ENCODE results near the gene PHACTR2. TPM values are rescaled to one million over a fixed set of nuclear protein-coding genes. Genes with fewer than 3 reads are reported as not detected.

The PHACTR2 gene
- total RNA-seq, 1 experiment from 2014 or later, result 27.6 TPM

DNA sequence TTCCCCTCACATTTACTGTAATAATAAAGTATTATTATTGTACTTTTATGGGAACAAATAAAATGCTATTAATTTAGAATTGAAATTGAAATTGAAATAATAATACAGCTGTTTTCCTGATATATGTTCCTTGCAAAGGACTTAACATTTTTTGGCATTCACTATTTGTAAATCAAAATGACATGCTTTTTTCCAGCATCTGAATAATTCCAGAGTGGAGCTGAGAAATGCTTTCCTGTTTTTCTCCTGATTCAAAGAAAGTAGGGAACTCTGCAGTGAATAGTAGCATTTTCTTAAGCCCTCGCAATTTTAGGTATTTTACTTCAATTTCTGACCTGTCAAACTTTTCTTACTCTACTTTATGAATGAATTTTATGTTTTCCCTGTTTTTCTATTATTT, 72.1 kb downstream of the PHACTR2 start (continued):
- no peak for TF ChIP-seq YY1 (IDR thresholded peaks at IDR 0.05; ENCODE audit: extremely low read depth, insufficient replicate concordance, low read depth, low read length)

DNA sequence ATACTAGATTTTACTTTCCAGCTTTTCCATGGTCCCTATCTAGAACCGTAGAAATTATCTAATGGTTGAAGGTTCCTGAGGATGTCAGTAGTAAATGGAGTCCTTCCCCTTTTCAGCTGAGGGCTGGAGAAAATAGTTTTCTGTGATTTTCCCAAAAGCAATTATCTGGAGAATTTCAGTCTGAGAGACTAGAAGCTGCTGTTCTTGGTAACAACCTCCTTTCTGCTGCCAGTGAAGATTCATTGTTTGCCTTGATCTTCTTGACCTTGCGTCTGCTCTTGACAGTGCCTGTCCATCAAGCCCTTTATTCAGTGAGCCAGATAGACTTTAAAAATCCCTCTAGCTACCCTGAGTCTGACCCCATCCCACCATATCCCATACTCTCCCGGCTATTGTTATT, 73.1 kb downstream of the PHACTR2 start:
- Histone ChIP-seq H3K27ac (ENCODE audit: low read depth, low read length) (no peak overlapping the region), H4K20me1 (ENCODE audit: insufficient read depth) (no peaks in the 10 kb centered on the region), H3K27me3 (ENCODE audit: insufficient read depth, low read length) (no peaks in the 10 kb centered on the region), H3K9ac (ENCODE audit: low read length) (no peak overlapping the region), H3K9me2 (ENCODE audit: insufficient read depth) (no peaks in the 10 kb centered on the region), H3K4me1 (ENCODE audit: control insufficient read depth in 1 of 2, insufficient read depth in 2 of 2, low read length in 2 of 2) (peaks cover 2 to 13% of the 10 kb centered on the region in 2 experiments), H3K36me3 (ENCODE audit: control insufficient read depth in 1 of 2, insufficient read depth in 2 of 2, low read length in 2 of 2) (no peaks in the 10 kb centered on the region), H3K4me3 (replicated peaks in 1 of 2; ENCODE audit: low read depth in 1 of 2, low read length in 2 of 2) (no peak overlapping the region), H3K79me2 (ENCODE audit: insufficient read depth, low read length) (no peaks in the 10 kb centered on the region), H3K9me3 (ENCODE audit: control insufficient read depth in 1 of 2, insufficient read depth in 1 of 2, low read depth in 1 of 2, low read length in 2 of 2) (no peaks in the 10 kb centered on the region), H3K4me2 (ENCODE audit: low read length) (no peak overlapping the region), H2AFZ (ENCODE audit: low read depth, low read length, poor library complexity, severe bottlenecking) (no peak overlapping the region)
- POLR2A ChIA-PET, result no interaction called here
- TF ChIP-seq JUND (IDR thresholded peaks at IDR 0.05), result no peak
- CTCF ChIA-PET, result no interaction called here
- intact Hi-C loops (cut with micrococcal nuclease), result no loop called here
- no peak for ATAC-seq
- RAD21 ChIA-PET (ENCODE audit: low non-redundant PET in 1 of 2, low total read pairs in 2 of 2, uncharacterized antibody in 2 of 2, unreplicated experiment in 2 of 2), result no interaction called here
- DNase-seq (ENCODE audit: low read depth, low spot score), result no peak
- no TSS peak for BruUV-seq (replicated peaks)

DNA sequence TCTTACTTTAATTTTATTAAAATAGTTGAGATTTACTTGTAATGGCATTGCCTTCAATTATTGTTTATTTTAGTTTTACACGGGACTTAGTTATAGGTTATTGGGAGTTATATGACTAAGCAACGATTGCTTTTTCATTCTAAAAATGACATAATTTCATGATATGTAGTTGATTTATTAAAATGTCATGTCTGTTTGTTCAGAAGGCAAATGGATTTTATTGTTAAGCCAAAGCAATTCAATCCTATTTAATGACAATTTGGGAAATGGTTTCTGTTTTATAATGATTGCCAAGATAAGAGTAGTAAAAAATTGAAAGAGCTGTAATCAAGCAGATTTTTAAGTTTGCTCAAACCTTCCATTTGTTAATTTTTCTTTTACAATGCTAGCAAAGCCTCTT, 74.7 kb downstream of the PHACTR2 start:
- no peaks in the 10 kb centered on the region for H3K9me3 ChIP-seq (ENCODE audit: control insufficient read depth in 1 of 2, insufficient read depth in 1 of 2, low read depth in 1 of 2, low read length in 2 of 2)
- DNase-seq (ENCODE audit: low read depth, low spot score) (no peak), ATAC-seq (no peak)
- POLR2A ChIA-PET, result no interaction called here
- no peaks in the 10 kb centered on the region for H3K27me3 ChIP-seq (ENCODE audit: insufficient read depth, low read length)
- no peak overlapping the region for H3K27ac ChIP-seq (ENCODE audit: low read depth, low read length)
- no peaks in the 10 kb centered on the region for H4K20me1 ChIP-seq (ENCODE audit: insufficient read depth)
- H3K4me3 ChIP-seq (replicated peaks in 1 of 2; ENCODE audit: low read depth in 1 of 2, low read length in 2 of 2), result no peak overlapping the region
- H3K4me1 ChIP-seq (ENCODE audit: control insufficient read depth in 1 of 2, insufficient read depth in 2 of 2, low read length in 2 of 2), result peaks cover 0 to 5% of the 10 kb centered on the region in 2 experiments; a peak in 1 of 4 replicates
- RAD21 ChIA-PET (ENCODE audit: low non-redundant PET in 1 of 2, low total read pairs in 2 of 2, uncharacterized antibody in 2 of 2, unreplicated experiment in 2 of 2), result no interaction called here
- no peak overlapping the region for H2AFZ ChIP-seq (ENCODE audit: low read depth, low read length, poor library complexity, severe bottlenecking)
- H3K9me2 ChIP-seq (ENCODE audit: insufficient read depth), result no peaks in the 10 kb centered on the region
- H3K4me2 ChIP-seq (ENCODE audit: low read length), result no peak overlapping the region
- TF ChIP-seq EZH2 (IDR thresholded peaks at IDR 0.05) (no peak), CEBPB (IDR thresholded peaks at IDR 0.05; ENCODE audit: low read depth) (no peak), RAD21 (IDR thresholded peaks at IDR 0.05; ENCODE audit: low read depth) (no peak), SIN3A (IDR thresholded peaks at IDR 0.05; ENCODE audit: low read depth) (no peak), CBX3 (IDR thresholded peaks at IDR 0.05; ENCODE audit: low read depth) (no peak), ELF1 (IDR thresholded peaks at IDR 0.05; ENCODE audit: borderline replicate concordance, low read depth) (no peak)
- TF ChIP-seq, protein P1, sequence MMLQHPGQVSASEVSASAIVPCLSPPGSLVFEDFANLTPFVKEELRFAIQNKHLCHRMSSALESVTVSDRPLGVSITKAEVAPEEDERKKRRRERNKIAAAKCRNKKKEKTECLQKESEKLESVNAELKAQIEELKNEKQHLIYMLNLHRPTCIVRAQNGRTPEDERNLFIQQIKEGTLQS (IDR thresholded peaks at IDR 0.05), result no peak
- TF ChIP-seq, protein P2, sequence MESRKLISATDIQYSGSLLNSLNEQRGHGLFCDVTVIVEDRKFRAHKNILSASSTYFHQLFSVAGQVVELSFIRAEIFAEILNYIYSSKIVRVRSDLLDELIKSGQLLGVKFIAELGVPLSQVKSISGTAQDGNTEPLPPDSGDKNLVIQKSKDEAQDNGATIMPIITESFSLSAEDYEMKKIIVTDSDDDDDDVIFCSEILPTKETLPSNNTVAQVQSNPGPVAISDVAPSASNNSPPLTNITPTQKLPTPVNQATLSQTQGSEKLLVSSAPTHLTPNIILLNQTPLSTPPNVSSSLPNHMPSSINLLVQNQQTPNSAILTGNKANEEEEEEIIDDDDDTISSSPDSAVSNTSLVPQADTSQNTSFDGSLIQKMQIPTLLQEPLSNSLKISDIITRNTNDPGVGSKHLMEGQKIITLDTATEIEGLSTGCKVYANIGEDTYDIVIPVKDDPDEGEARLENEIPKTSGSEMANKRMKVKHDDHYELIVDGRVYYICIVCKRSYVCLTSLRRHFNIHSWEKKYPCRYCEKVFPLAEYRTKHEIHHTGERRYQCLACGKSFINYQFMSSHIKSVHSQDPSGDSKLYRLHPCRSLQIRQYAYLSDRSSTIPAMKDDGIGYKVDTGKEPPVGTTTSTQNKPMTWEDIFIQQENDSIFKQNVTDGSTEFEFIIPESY (IDR thresholded peaks at IDR 0.05; ENCODE audit: extremely low read depth, insufficient replicate concordance, low read length), result no peak
- no peaks in the 10 kb centered on the region for H3K79me2 ChIP-seq (ENCODE audit: insufficient read depth, low read length)
- H3K9ac ChIP-seq (ENCODE audit: low read length), result no peak overlapping the region
- no peaks in the 10 kb centered on the region for H3K36me3 ChIP-seq (ENCODE audit: control insufficient read depth in 1 of 2, insufficient read depth in 2 of 2, low read length in 2 of 2)
- BruUV-seq (replicated peaks), result no TSS peak
- intact Hi-C loops (cut with micrococcal nuclease), result no loop called here
- CTCF ChIA-PET, result no interaction called here
